Activated CD4-positive, alpha-beta T cell treated with anti-CD3 and anti-CD28 coated beads, Interleukin-2, amount 10 ng/mL, durations not matched to agents 24 days and 14 days (primary cell): ENCODE measurements around the gene ARF1. TPM values are rescaled to one million over a fixed set of nuclear protein-coding genes. Genes with fewer than 3 reads are reported as not detected.

Experiments used
- DNase-seq: peaks from one replicate; pipeline ENCODE4 v3.0.0; 2022
- H3K27ac Mint-ChIP-seq: one replicate; pipeline ENCODE4 v1.8.0; 2022; ENCODE audit warnings: mild to moderate bottlenecking, mixed read lengths
- H3K27me3 Mint-ChIP-seq: one replicate; pipeline ENCODE4 v1.8.0; 2022; ENCODE audit warnings: mixed read lengths
- H3K36me3 Mint-ChIP-seq: one replicate; pipeline ENCODE4 v1.8.0; 2022; ENCODE audit warnings: low read depth, mild to moderate bottlenecking, mixed read lengths
- H3K4me1 Mint-ChIP-seq: one replicate; pipeline ENCODE4 v1.8.0; 2021; ENCODE audit warnings: mixed read lengths
- H3K4me3 Mint-ChIP-seq: one replicate; pipeline ENCODE4 v1.8.0; 2022; ENCODE audit warnings: mild to moderate bottlenecking, moderate library complexity, mixed read lengths
- H3K9me3 Mint-ChIP-seq: one replicate; pipeline ENCODE4 v1.8.0; 2021; ENCODE audit warnings: mixed read lengths
- intact Hi-C: fragments of 100-400 bp; cut with micrococcal nuclease; formaldehyde crosslinking; loops from one replicate; pipeline ENCODE4 v1.15.1; 2023
- total RNA-seq: library from RNA; stranded (reverse); gene quantifications from 2 replicates; pipeline ENCODE4 v1.2.3, GENCODE V29; 2022

Gene ARF1
- total RNA-seq, 1 donor from 2014 or later, result 395 TPM

DNA sequence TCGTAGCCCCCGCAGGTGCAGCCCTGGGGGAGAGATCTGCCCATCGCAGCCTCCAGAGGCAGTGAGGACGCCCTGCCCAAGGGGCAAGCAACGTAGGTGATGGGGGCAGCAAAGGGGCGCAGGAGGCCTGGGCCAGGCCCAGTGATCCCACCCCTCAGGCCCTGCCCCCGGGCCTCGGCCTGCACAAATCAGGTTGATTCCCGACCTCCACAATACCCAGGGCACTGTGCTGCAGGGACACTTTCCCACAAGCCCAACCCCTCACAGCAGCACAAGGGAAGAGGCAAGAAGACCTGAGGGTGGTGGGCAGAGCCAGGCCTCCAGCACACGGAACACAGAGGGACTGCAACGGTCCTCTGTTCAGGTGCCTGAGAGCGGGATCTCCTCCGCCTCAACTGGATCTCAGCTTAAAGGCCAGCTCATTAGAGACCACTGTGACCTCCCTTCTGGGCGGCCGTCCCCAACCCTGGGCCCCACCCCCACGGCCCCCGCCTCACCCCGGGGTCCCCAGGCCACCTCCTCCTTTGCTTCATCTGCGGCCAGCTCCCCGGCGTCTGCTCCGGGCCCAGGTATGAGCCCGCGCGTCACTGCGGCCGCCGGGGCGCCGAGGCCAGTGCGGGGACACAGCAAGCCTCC lies 812 bp upstream of the ARF1 start:
- Mint-ChIP-seq H3K27me3 (no peaks in the 10 kb centered on the region), H3K9me3 (no peaks in the 10 kb centered on the region), H3K27ac (peak overlapping the region; percentile 87), H3K4me1 (peaks cover 35% of the 10 kb centered on the region), H3K36me3 (peaks cover 32% of the 10 kb centered on the region), H3K4me3 (peak overlapping the region; percentile 97)
- intact Hi-C loops, result loop anchor here (1.0 to 10.0 kb wide), 9 partner anchors 22 to 1677 kb away; partner anchors contain the start of genes C1orf35, GUK1, JMJD4 and MRPL55
- DNase-seq, result no peak

DNA sequence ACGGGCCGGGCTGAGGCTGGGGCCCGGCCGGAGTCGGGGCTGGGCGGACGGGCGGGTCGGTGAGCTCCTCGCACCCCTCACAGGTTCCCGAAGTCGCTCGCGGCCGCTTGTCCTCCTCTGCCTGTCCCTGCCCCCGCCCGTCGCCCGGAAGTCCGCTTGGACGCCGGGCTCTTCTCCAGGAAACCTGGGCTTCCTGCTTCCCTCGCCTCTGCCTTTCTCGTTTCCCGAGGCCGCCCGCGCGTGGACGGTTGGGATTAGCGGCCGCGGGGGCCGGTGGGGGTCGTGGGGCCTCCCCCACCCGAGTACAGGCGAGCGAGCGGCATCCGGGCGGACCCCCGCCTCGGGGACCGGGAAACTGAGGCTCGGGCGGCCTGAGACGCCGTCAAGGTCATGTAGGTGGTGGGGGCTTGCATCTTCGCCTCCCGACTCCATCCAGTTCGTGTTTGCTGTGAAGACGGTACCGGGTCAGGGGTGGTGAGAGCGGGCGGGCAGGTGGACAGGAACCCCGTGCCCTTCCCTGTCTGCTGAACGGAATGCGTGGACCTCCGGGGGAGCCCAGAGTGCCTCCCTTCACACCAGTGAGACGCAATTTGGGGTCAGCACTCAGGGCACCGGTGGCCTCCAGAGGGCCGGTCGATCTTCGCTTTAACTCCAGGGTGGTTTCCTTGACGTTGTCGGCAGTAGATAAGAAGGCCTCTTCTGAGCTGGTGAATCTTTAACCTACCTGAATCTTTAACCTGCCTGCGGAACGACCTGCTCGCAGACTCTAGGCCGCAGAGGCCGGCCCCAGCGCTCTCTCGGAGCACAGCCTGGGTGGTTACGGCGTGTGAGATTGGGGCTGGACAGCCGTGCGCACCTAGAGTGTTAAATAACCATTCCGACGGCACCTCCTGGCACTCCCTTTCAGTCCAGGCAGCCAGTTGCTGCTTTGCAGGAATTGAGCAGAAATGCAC lies 686 bp downstream of the ARF1 start:
- peak overlapping the region; percentile 97 for H3K4me3 Mint-ChIP-seq
- peaks cover 46% of the 10 kb centered on the region for H3K4me1 Mint-ChIP-seq
- intact Hi-C loops, result loop anchor here (1.0 to 10.0 kb wide), 9 partner anchors 20 to 1678 kb away; partner anchors contain the start of genes C1orf35, GUK1, JMJD4 and MRPL55
- H3K36me3 Mint-ChIP-seq, result peaks cover 37% of the 10 kb centered on the region
- no peaks in the 10 kb centered on the region for H3K9me3 Mint-ChIP-seq
- no peaks in the 10 kb centered on the region for H3K27me3 Mint-ChIP-seq
- peak overlapping the region; percentile 93 for H3K27ac Mint-ChIP-seq
- DNase-seq, result peak; percentile 85

DNA sequence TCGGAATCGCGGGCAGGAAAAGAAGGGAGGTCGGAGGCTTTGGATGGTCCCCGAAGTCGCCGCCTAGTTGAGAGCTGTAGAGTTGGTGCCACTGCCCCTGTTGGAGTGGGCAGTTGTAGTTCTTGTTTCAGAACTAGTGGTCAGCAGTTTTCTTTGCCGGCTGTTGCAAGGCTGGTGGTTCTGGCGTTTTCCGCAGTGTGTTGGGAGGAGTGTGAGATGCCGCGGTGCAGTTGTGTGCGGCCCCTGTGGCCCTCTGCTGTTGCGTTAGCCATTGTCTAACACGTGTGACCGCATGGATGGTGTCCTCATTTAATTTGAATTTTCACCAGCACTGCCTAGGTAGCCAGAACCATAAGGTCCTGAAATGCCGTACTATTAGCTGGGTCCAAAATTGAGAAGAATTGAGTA lies 1.4 kb downstream of the ARF1 start:
- DNase-seq, result peak; percentile 72
- Mint-ChIP-seq H3K27me3 (no peaks in the 10 kb centered on the region), H3K27ac (peak overlapping the region; percentile 93), H3K9me3 (no peaks in the 10 kb centered on the region), H3K4me1 (peaks cover 50% of the 10 kb centered on the region), H3K4me3 (peak overlapping the region; percentile 97), H3K36me3 (peaks cover 41% of the 10 kb centered on the region)
- intact Hi-C loops, result loop anchor here (5.0 to 10.0 kb wide), 3 partner anchors 323 to 1679 kb away; partner anchors contain the start of genes PARP1 and TRIM11

DNA sequence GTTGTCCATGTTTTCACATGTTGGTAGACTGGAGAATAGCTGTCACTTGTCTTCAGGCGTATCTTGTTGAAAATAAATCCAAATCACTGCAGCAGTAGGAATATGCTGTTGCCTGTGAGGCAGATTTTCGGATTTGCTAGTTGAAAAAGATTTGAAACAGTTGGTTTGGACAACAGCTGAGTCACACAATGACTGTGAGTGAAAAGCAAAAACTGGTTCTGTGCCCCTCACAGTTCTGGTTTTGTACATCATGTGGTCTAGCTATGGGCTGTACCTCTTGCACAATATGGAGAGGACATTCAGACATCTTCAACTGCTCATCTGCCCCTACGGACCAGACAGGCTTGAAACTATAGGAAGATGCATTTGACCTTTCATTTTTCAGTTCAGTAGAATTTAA lies 1.8 kb downstream of the ARF1 start:
- intact Hi-C loops, result loop anchor here (5.0 to 10.0 kb wide), 3 partner anchors 323 to 1680 kb away; partner anchors contain the start of genes PARP1 and TRIM11
- Mint-ChIP-seq H3K27me3 (no peaks in the 10 kb centered on the region), H3K9me3 (no peaks in the 10 kb centered on the region), H3K27ac (peak overlapping the region; percentile 93), H3K4me1 (peaks cover 53% of the 10 kb centered on the region), H3K4me3 (peak overlapping the region; percentile 97), H3K36me3 (peaks cover 42% of the 10 kb centered on the region)
- no peak for DNase-seq

DNA sequence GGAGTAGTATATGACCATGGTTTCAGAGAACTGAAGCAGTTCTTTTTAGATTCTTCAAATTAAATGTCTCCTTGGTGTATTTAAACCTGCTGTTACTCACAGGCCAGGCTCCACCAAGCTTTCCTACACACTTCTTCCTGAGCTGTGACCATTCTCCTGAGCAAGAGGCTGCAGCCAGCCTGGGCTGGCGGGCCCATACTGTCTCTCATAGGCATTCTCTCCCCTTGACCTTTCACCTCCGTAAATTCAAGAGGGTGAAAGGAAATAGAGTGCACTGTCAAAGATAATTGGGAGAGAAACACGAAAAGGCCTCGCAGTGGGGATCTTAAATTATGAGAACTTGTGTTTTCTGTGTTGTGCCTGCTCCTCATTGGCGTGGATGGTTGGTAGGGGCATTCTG lies 2.3 kb downstream of the ARF1 start:
- Mint-ChIP-seq H3K27ac (peak overlapping the region; percentile 93), H3K4me1 (peaks cover 51% of the 10 kb centered on the region), H3K4me3 (peak overlapping the region; percentile 97), H3K36me3 (peaks cover 42% of the 10 kb centered on the region), H3K9me3 (no peaks in the 10 kb centered on the region), H3K27me3 (no peaks in the 10 kb centered on the region)
- DNase-seq, result no peak
- intact Hi-C loops, result loop anchor here (5.0 to 10.0 kb wide), 3 partner anchors 323 to 1680 kb away; partner anchors contain the start of genes PARP1 and TRIM11

DNA sequence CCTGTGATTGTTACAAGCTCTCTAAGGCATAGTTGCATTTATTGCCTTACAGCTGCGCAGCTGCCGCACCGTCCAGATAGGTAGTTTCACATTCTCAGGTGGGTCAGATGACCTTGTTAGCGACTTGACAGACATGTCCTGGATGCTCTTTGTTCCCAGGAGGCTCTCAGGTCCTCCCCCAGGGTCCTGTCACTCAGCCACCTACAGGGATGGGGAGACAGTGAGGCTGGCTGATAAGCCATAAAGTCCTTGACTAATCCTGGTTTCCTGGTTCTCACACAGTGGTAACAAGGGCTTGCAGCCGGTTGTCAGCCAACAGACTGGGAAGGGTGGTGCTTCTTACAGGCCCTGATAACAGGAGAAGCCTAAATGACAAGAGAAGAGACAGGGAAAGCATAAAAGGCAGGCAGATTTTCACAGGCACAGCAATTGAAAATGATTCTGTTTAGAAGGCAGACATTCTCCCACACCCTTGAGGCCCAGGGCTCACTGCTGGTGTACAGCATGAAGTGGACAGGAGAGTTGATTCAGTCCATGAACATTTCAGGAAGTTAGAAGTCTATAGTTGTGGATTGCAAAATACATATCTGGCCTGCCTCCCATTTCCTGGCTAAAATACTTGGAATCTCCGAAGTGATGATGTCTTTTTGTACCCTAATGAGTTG lies 2.9 kb downstream of the ARF1 start:
- Mint-ChIP-seq H3K4me3 (peak overlapping the region; percentile 97), H3K36me3 (peaks cover 44% of the 10 kb centered on the region), H3K27me3 (no peaks in the 10 kb centered on the region), H3K27ac (peak overlapping the region; percentile 93), H3K9me3 (no peaks in the 10 kb centered on the region), H3K4me1 (peaks cover 55% of the 10 kb centered on the region)
- no peak for DNase-seq
- intact Hi-C loops, result loop anchor here (10.0 kb wide), 1 partner anchor 1681 kb away; the partner anchor contains the start of gene PARP1

DNA sequence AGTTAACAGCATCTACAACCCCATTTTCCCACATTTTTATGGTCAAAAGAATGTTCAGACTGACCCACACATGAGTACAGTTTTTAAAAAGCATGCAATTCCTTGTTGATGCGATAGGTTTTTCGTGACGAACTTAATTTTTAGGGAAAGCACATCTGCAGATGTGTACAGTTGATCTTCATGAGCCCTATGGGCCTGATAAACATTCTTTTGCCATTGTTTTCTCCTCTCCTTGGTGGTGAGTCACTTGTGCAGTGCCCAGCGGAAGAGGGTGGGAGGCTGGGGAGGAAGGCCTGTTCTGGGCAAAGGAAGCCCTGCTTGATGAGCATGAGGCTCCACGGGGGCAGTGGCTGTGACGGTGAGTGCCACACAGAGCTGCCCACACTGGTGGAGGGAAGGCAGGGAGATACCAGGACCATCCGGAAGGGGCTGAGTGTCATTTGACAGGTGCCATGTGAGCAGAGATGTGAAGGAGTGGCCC lies 5.3 kb downstream of the ARF1 start:
- H3K4me1 Mint-ChIP-seq, result peaks cover 58% of the 10 kb centered on the region
- DNase-seq, result no peak
- no peaks in the 10 kb centered on the region for H3K9me3 Mint-ChIP-seq
- intact Hi-C loops, result loop anchor here (10.0 kb wide), 1 partner anchor 1683 kb away; the partner anchor contains the start of gene PARP1
- H3K36me3 Mint-ChIP-seq, result peaks cover 61% of the 10 kb centered on the region
- H3K27me3 Mint-ChIP-seq, result no peaks in the 10 kb centered on the region
- H3K4me3 Mint-ChIP-seq, result peak overlapping the region; percentile 54
- peak overlapping the region; percentile 82 for H3K27ac Mint-ChIP-seq

DNA sequence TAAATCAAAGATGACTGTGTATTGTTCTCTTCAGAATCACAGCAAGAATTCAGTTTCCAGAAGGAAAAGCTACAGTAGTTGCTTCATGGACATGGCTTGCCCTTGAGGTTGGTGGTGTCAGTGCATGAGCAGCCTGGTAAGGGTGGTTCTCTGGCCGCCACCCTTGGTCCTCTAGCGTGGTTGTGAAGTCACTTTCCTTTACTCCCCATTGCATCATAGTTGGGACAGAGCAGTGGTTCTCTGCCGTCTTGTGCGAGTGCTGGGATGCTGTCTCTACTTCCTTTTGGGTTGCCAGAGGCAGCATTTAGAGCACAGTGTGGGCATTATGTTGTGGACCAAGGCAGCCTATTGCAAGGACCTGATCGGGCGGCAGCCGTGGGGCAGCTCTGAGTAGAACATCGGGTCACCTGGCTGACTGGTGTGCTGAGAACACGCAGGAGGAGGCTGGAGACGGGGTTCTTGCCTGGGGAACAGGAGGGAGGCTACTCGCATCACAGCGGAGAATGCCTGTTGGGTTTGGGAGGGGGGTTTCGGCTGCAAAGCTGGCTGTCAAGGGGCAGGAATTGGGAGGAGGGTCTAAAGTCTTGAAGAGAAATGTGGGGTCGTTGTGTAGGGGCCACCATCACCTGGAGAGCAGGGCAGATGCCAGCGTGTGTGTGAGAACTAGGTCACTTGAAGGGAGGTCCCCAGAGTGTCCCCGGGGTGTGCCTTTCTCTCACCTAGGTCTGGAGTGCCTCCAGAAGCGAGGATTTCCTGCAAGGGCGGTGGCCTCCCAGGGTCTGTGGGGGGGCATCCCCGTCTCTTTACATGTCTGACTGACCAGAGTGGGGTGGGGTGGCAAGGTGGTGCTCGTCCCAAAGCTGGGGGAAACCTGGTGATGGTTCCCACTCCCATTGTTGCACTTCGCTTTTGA lies 6.3 kb downstream of the ARF1 start:
- DNase-seq, result no peak
- intact Hi-C loops, result loop anchor here (10.0 kb wide), 1 partner anchor 1684 kb away; the partner anchor contains the start of gene PARP1
- Mint-ChIP-seq H3K4me3 (peak overlapping the region; percentile 32), H3K9me3 (no peaks in the 10 kb centered on the region), H3K4me1 (peaks cover 55% of the 10 kb centered on the region), H3K27ac (peak overlapping the region; percentile 74), H3K27me3 (no peaks in the 10 kb centered on the region), H3K36me3 (peaks cover 59% of the 10 kb centered on the region)

DNA sequence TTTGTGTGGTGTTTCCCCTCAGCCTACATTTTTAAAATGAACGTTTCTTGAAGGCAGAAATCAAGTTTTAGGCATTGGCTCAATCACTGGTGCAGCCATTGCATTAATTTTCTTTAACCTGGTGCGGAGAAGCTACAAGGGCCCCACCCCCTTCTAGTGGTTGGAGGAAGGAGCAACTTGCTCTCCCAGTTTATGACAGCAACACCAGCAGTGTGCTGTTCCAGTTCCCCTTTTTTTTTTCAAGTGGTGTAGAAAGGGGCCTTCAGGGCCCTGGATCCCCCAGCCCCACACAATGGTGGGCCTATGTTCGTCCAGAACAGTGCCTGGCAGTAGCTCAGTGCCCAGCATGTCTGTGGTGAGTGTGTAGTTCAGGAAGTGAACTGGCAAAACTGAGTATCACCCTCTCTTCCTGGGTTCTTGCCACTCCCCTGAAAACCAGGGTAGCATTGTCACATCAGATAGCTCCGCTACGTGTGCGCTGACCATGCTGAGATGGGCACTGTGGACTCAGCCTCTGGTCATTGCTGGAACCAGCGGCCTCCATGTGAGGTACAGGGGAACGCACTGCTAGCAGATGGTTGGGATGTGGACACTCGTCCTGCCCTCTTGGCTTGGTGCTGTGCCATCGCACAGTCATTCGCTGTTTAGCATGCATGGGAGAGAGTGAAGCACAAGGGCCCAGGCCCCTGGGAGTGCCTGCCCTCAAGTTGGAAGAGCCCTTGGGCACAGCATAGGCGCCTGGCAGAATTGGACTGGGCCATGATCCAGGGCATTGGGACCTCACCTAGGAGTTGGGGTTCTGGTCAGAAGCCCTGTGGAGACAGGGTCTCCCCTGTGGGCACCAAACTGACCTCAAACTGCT lies 7.2 kb downstream of the ARF1 start:
- Mint-ChIP-seq H3K4me3 (no peak overlapping the region), H3K27me3 (no peaks in the 10 kb centered on the region)

DNA sequence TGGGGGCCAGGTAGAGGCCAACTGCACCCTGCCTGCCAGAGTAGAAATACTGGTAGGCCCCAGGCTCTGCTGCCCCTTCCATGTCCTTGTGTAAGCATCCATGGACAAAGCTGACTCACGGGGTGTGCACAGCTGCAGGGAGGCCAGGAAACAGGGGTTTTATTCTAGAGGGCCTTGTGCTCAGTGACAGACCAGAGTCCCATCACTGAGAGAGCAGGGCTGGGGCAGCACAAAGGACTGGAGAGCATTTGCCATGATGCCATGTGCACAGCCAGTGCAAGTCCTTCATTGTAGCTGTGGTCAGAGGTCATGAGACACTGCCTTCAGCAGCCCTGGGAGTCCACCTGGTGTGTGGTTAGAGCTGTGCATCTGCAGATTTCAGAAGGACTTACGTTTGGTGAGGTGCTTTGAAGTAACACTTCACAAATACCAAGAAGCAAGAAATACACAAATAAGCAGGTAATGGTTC lies 8.1 kb downstream of the ARF1 start:
- DNase-seq, result no peak
- Mint-ChIP-seq H3K4me1 (peaks cover 41% of the 10 kb centered on the region), H3K36me3 (peaks cover 62% of the 10 kb centered on the region), H3K9me3 (peaks cover 11% of the 10 kb centered on the region), H3K27me3 (no peaks in the 10 kb centered on the region), H3K27ac (no peak overlapping the region), H3K4me3 (no peak overlapping the region)
- intact Hi-C loops, result no loop called here

More for the DNA sequence above, 7.2 kb downstream of the ARF1 start:
- Mint-ChIP-seq H3K9me3 (peaks cover 7% of the 10 kb centered on the region), H3K27ac (peak overlapping the region; percentile 66), H3K36me3 (peaks cover 61% of the 10 kb centered on the region), H3K4me1 (peaks cover 46% of the 10 kb centered on the region)
- no peak for DNase-seq
- intact Hi-C loops, result loop anchor here (10.0 kb wide), 1 partner anchor 1685 kb away; the partner anchor contains the start of gene PARP1

DNA sequence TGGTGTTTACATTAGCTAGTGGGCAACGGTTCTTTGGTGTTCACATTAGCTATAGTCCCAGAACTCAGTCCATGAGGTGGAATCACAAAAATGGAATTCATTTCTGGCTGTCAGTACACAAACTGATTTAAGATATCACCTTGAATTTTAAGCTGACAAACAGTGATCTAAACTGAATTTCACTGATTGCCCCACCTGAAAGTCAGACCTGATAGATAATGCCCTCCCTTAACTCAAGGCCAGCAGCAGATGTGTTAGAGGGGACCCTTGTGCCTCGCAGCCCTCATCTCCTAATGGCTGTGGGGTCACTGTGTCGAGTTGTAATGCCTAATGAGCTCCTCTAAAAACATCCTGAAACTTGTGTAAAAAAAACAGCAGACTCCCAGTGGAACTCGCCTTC lies 8.6 kb downstream of the ARF1 start:
- Mint-ChIP-seq H3K27ac (peak overlapping the region; percentile 17), H3K4me1 (peaks cover 44% of the 10 kb centered on the region), H3K27me3 (no peaks in the 10 kb centered on the region), H3K36me3 (peaks cover 65% of the 10 kb centered on the region), H3K9me3 (peaks cover 11% of the 10 kb centered on the region), H3K4me3 (peak overlapping the region; percentile 2)
- intact Hi-C loops, result no loop called here
- no peak for DNase-seq
